Type B pancreatic cell (in vitro differentiated cells): ENCODE measurements around the gene PARVA. TPM values are rescaled to one million over a fixed set of nuclear protein-coding genes. Genes with fewer than 3 reads are reported as not detected.

ENCODE experiments used
- DNase-seq: peaks from one replicate; pipeline ENCODE4 v3.0.0; 2021; ENCODE audit warnings: mixed read lengths; ENCODE audit not compliant: unreplicated experiment; ENCODE audit errors: extremely low spot score
- H3K27ac Mint-ChIP-seq: 2 replicates; pipeline ENCODE4 v1.8.0; 2021; ENCODE audit warnings: mild to moderate bottlenecking, mixed read lengths
- H3K27me3 Mint-ChIP-seq: 2 replicates; pipeline ENCODE4 v1.8.0; 2021; ENCODE audit warnings: mixed read lengths
- H3K36me3 Mint-ChIP-seq: 2 replicates; pipeline ENCODE4 v1.8.0; 2021; ENCODE audit warnings: mixed read lengths
- H3K4me1 Mint-ChIP-seq: one replicate; pipeline ENCODE4 v1.8.0; 2021; ENCODE audit warnings: mixed read lengths; ENCODE audit not compliant: unreplicated experiment
- H3K4me3 Mint-ChIP-seq: 2 replicates; pipeline ENCODE4 v1.8.0; 2021; ENCODE audit warnings: mild to moderate bottlenecking, mixed read lengths
- H3K9me3 Mint-ChIP-seq: 2 replicates; pipeline ENCODE4 v1.8.0; 2021; ENCODE audit warnings: mixed read lengths
- CTCF ChIP-seq: fragments of 200-600 bp; sonication (generic); conservative IDR thresholded peaks from 2 replicates; pipeline ENCODE4 v1.5.0; 2021; ENCODE audit warnings: antibody characterized with exemption, mild to moderate bottlenecking
- total RNA-seq: library from RNA; stranded (reverse); gene quantifications from 2 replicates; pipeline ENCODE4 v1.2.1, GENCODE V29; 2021; ENCODE audit warnings: low replicate concordance

The PARVA gene
- total RNA-seq, 1 donor from 2014 or later: 49.4 TPM

- no peak for TF ChIP-seq CTCF
- H3K36me3 Mint-ChIP-seq: no peaks in the 10 kb centered on the region
- peaks cover 50% of the 10 kb centered on the region for H3K4me1 Mint-ChIP-seq
- H3K27ac Mint-ChIP-seq: peak overlapping the region; percentile 49
- no peaks in the 10 kb centered on the region for H3K27me3 Mint-ChIP-seq
- DNase-seq: no peak
- no peak overlapping the region for H3K4me3 Mint-ChIP-seq
- no peaks in the 10 kb centered on the region for H3K9me3 Mint-ChIP-seq
Observed at GRCh38 chr11:12413141-12414052, 36.0 kb downstream of the PARVA start.

GRCh38 chr11:12414611-12415010 is 37.2 kb downstream of the PARVA start:
- no peak for DNase-seq
- Mint-ChIP-seq H3K27ac (no peak overlapping the region), H3K9me3 (no peaks in the 10 kb centered on the region), H3K27me3 (no peaks in the 10 kb centered on the region), H3K4me1 (peaks cover 54% of the 10 kb centered on the region), H3K36me3 (no peaks in the 10 kb centered on the region), H3K4me3 (no peak overlapping the region)
- TF ChIP-seq CTCF: no peak

- Mint-ChIP-seq H3K4me1 (peaks cover 52% of the 10 kb centered on the region), H3K36me3 (no peaks in the 10 kb centered on the region)
Observed at GRCh38 chr11:12415342-12415966, 38.1 kb downstream of the PARVA start.

GRCh38 chr11:12416552-12416951 is 39.2 kb downstream of the PARVA start:
- Mint-ChIP-seq H3K4me1 (peaks cover 44% of the 10 kb centered on the region), H3K36me3 (no peaks in the 10 kb centered on the region), H3K9me3 (no peaks in the 10 kb centered on the region), H3K4me3 (no peak overlapping the region), H3K27me3 (no peaks in the 10 kb centered on the region), H3K27ac (no peak overlapping the region)
- no peak for DNase-seq
- no peak for TF ChIP-seq CTCF

More at GRCh38 chr11:12415342-12415966, 38.1 kb downstream of the PARVA start:
- no peak overlapping the region for H3K27ac Mint-ChIP-seq
- no peaks in the 10 kb centered on the region for H3K9me3 Mint-ChIP-seq
- H3K4me3 Mint-ChIP-seq: no peak overlapping the region
- DNase-seq: no peak
- TF ChIP-seq CTCF: no peak
- H3K27me3 Mint-ChIP-seq: no peaks in the 10 kb centered on the region

- no peaks in the 10 kb centered on the region for H3K9me3 Mint-ChIP-seq
- H3K4me3 Mint-ChIP-seq: no peak overlapping the region
- no peak for DNase-seq
- no peaks in the 10 kb centered on the region for H3K36me3 Mint-ChIP-seq
- no peak for TF ChIP-seq CTCF
- peaks cover 34% of the 10 kb centered on the region for H3K4me1 Mint-ChIP-seq
- no peak overlapping the region for H3K27ac Mint-ChIP-seq
- H3K27me3 Mint-ChIP-seq: no peaks in the 10 kb centered on the region
Observed at GRCh38 chr11:12417691-12418611, 40.6 kb downstream of the PARVA start.
